Testis (tissue), 3 donors: ENCODE measurements around the gene TUBA4B. TPM values are rescaled to one million over a fixed set of nuclear protein-coding genes. Genes with fewer than 3 reads are reported as not detected.
A peak's percentile ranks its signal among the peaks of the same experiment; 100 is the strongest.

Experiments used
- DNase-seq: peaks from one replicate; pipeline ENCODE4 v3.0.0-alpha.2; 2019
- H3K27ac ChIP-seq, 2 donors: fragments of 200-600 bp; sonication (generic); one replicate each; pipeline ENCODE4 v1.5.1; 2019
- H3K27me3 ChIP-seq: fragments of 200-600 bp; sonication (generic); one replicate; pipeline ENCODE4 v1.5.1; 2019
- H3K36me3 ChIP-seq: fragments of 200-600 bp; sonication (generic); one replicate; pipeline ENCODE4 v1.5.1; 2017; ENCODE audit warnings: low read depth; ENCODE audit errors: missing control alignments
- H3K4me1 ChIP-seq: fragments of 200-600 bp; sonication (generic); one replicate; pipeline ENCODE4 v1.5.1; 2019
- H3K4me3 ChIP-seq, 2 donors: fragments of 200-600 bp; sonication (generic); one replicate each; pipeline ENCODE4 v1.5.1; 2017 to 2019
- H3K9me3 ChIP-seq: fragments of 200-600 bp; sonication (generic); one replicate; pipeline ENCODE4 v1.5.1; 2017
- POLR2A ChIP-seq: fragments of 450-650 bp; IDR thresholded peaks from one replicate; pipeline ENCODE4 v1.6.1; 2017; ENCODE audit warnings: antibody characterized with exemption, mild to moderate bottlenecking, moderate library complexity
- WGBS, 2 donors: methylation state at CpG; one replicate each; pipeline ENCODE4 v1.1.5; 2018; 5-methylcytosine and 5-hydroxymethylcytosine counted together
- intact Hi-C: fragments of 100-400 bp; cut with DNase I; formaldehyde crosslinking; loops from one replicate; pipeline ENCODE4 v1.15.1; 2023; ENCODE audit warnings: low total_unique reads
- polyA plus RNA-seq: library from polyadenylated mRNA; stranded (reverse); fragments of 350-450 nt; fragmentation: Illumina TruSeq; extraction: RNeasy Lipid Tissue Mini Kit (QIAGEN cat#74804); gene quantifications from one replicate; pipeline ENCODE4 v1.2.3, GENCODE V29; 2014; ENCODE audit warnings: low read depth, low replicate concordance; ENCODE audit not compliant: insufficient read depth
- total RNA-seq, 2 donors: library from RNA; depleted of rRNA; stranded (reverse); fragments of >200 nt; gene quantifications; one replicate each; pipeline ENCODE4 v1.2.3, GENCODE V29; 2016
- TF ChIP-seq, protein P1 (sequence below), 3 experiments: fragments of 450-650 bp in 2 of 3; fragments of 200-600 bp in 1 of 3; sonication (generic) in 1 of 3; IDR thresholded peaks; one replicate each; pipeline ENCODE4 v1.5.1; 2016 to 2019; ENCODE audit warnings: antibody characterized with exemption in 3 of 3, mild to moderate bottlenecking in 2 of 3, moderate library complexity in 1 of 3

The TUBA4B gene
- total and polyA plus RNA-seq, 3 donors from 2014 or later: 0.25 to 1.6 TPM; not detected in 1

GRCh38 chr2:219272995-219273394 is 20.0 kb downstream of the TUBA4B start:
- intact Hi-C loops: no loop called here
- Histone ChIP-seq H3K4me1 (peaks cover 11% of the 10 kb centered on the region), H3K9me3 (no peaks in the 10 kb centered on the region), H3K36me3 (no peaks in the 10 kb centered on the region), H3K4me3 (no peak overlapping the region), H3K27ac (no peak overlapping the region), H3K27me3 (no peaks in the 10 kb centered on the region)
- TF ChIP-seq POLR2A: no peak
- TF ChIP-seq, protein P1, sequence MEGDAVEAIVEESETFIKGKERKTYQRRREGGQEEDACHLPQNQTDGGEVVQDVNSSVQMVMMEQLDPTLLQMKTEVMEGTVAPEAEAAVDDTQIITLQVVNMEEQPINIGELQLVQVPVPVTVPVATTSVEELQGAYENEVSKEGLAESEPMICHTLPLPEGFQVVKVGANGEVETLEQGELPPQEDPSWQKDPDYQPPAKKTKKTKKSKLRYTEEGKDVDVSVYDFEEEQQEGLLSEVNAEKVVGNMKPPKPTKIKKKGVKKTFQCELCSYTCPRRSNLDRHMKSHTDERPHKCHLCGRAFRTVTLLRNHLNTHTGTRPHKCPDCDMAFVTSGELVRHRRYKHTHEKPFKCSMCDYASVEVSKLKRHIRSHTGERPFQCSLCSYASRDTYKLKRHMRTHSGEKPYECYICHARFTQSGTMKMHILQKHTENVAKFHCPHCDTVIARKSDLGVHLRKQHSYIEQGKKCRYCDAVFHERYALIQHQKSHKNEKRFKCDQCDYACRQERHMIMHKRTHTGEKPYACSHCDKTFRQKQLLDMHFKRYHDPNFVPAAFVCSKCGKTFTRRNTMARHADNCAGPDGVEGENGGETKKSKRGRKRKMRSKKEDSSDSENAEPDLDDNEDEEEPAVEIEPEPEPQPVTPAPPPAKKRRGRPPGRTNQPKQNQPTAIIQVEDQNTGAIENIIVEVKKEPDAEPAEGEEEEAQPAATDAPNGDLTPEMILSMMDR (IDR thresholded peaks at IDR 0.05): no peak
- no peak for DNase-seq
- WGBS, 2 donors: 70 to 75% methylated on average over 2 of the region's 2 CpGs

GRCh38 chr2:219273937-219274336 is 20.9 kb downstream of the TUBA4B start:
- no peaks in the 10 kb centered on the region for H3K27me3 ChIP-seq
- peak overlapping the region; percentile 14 to 64 for H3K27ac ChIP-seq
- TF ChIP-seq, protein P1 (IDR thresholded peaks at IDR 0.05): no peak
- no peak for TF ChIP-seq POLR2A
- DNase-seq: no peak
- no peaks in the 10 kb centered on the region for H3K9me3 ChIP-seq
- H3K4me1 ChIP-seq: peaks cover 21% of the 10 kb centered on the region
- intact Hi-C loops: no loop called here
- 84% methylated on average over 3 of the region's 3 CpGs for WGBS, 2 donors
- no peak overlapping the region for H3K4me3 ChIP-seq
- no peaks in the 10 kb centered on the region for H3K36me3 ChIP-seq

- no peaks in the 10 kb centered on the region for H3K36me3 ChIP-seq
- 45 to 55% methylated on average over 6 of the region's 6 CpGs for WGBS, 2 donors
- H3K27me3 ChIP-seq: no peaks in the 10 kb centered on the region
- no peaks in the 10 kb centered on the region for H3K9me3 ChIP-seq
- H3K27ac ChIP-seq: peak overlapping the region; percentile 14 to 64
- intact Hi-C loops: no loop called here
- TF ChIP-seq, protein P1 (IDR thresholded peaks at IDR 0.05): no peak
- no peak for TF ChIP-seq POLR2A
- H3K4me3 ChIP-seq: no peak overlapping the region
- DNase-seq: peak; percentile 80
- peaks cover 21% of the 10 kb centered on the region for H3K4me1 ChIP-seq
Observed at GRCh38 chr2:219274361-219274921, 21.4 kb downstream of the TUBA4B start.

DNA sequence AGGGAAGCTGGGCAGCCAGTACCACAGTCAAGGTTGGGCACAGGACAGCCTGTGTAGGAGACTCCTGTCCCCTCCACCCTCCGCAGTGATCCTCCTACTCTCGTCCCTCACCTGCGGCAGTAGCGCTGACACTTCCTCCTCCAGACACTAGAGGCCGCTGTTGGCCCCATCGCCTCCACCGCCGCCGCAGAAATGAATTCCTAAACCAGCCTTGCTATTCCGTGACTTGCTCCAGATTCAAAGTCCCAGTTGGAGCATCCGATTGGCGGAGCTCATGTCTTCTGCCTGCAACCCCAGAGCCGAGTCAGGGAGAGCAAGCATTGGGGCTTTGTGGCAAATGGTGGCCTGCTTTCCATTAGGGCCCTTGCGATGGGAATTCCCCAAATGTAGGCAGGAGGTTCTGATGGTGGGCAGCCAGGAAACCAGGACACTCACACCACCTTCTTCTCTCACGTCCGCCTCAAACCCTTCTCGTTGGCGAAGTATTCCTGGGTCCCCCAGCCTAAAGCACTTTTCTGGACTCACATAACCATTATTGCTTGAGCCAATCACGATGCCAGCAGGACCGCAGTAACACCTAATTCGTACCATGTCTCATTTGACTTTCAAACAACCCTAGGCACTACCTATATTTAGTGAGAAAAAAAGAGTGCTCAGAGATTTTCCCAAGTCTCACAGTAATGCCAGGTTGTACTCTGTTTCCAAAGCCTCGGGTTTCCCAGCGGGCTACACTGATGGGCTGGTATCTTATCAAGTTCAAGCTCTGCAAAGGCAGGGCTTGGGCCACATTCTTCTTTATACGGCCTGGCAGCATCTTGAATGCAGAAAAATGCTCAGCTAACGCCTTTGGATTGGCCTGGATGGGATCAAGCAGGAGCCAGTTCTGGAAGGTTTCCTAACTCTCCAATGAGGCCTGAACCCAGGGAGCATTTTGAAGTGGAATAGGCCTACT is 24.9 kb downstream of the TUBA4B start:
- Histone ChIP-seq H3K4me1 (peaks cover 29% of the 10 kb centered on the region), H3K27ac (peak overlapping the region; percentile 99 to 100), H3K9me3 (no peaks in the 10 kb centered on the region), H3K36me3 (no peaks in the 10 kb centered on the region), H3K4me3 (peak overlapping the region in 1 of 2 donors; percentile 34), H3K27me3 (no peaks in the 10 kb centered on the region)
- intact Hi-C loops: no loop called here
- peak; percentile 89 for DNase-seq
- WGBS, 2 donors: 20 to 25% methylated on average over 17 to 25 of the region's 25 CpGs
- TF ChIP-seq, protein P1 (IDR thresholded peaks at IDR 0.05): peak; percentile 94 to 98 (median 94)
- TF ChIP-seq POLR2A: no peak
